Gastroesophageal sphincter (tissue), 4 donors: ENCODE data around the gene UBAC2. TPM values are rescaled to one million over a fixed set of nuclear protein-coding genes. Genes with fewer than 3 reads are reported as not detected.

Source experiments
- ATAC-seq: fragments of 150-250 bp; one replicate; pipeline ENCODE4 v1.9.1; 2016; ENCODE audit warnings: mild to moderate bottlenecking, moderate library complexity
- H3K27ac ChIP-seq, 4 donors: fragments of 200-600 bp; sonication (generic) in 3 of 4; 1 replicate in 3 of 4; 2 replicates in 1 of 4; pipeline ENCODE4 v1.5.1; 2016 to 2019
- H3K27me3 ChIP-seq: fragments of 200-600 bp; sonication (generic); one replicate; pipeline ENCODE4 v1.5.1; 2019
- H3K36me3 ChIP-seq, 2 donors: fragments of 200-600 bp; sonication (generic); one replicate each; pipeline ENCODE4 v1.5.1; 2019; ENCODE audit warnings: control low read depth in 1 of 2
- H3K4me1 ChIP-seq, 3 donors: fragments of 200-600 bp; sonication (generic); 1 replicate in 2 of 3; 2 replicates in 1 of 3; pipeline ENCODE4 v1.5.1; 2016 to 2019; ENCODE audit warnings: control low read depth in 2 of 3
- H3K4me3 ChIP-seq, 2 donors: fragments of 200-600 bp; sonication (generic); one replicate each; pipeline ENCODE4 v1.5.1; 2019; ENCODE audit warnings: mild to moderate bottlenecking in 1 of 2, moderate library complexity in 1 of 2
- H3K9me3 ChIP-seq, 3 donors: fragments of 200-600 bp; sonication (generic); one replicate each; pipeline ENCODE4 v1.5.1; 2017 to 2019; ENCODE audit warnings: control low read depth in 2 of 3
- EP300 ChIP-seq: sonication (generic); formaldehyde crosslinking; IDR thresholded peaks from one replicate; pipeline ENCODE4 v1.6.1; 2017; ENCODE audit warnings: antibody characterized with exemption, mild to moderate bottlenecking
- POLR2A ChIP-seq, 2 donors: fragments of 450-650 bp; IDR thresholded peaks; one replicate each; pipeline ENCODE4 v1.6.1; 2017; ENCODE audit warnings: antibody characterized with exemption in 2 of 2, mild to moderate bottlenecking in 2 of 2, moderate library complexity in 1 of 2
- POLR2AphosphoS5 ChIP-seq: sonication (generic); formaldehyde crosslinking; IDR thresholded peaks from one replicate; pipeline ENCODE4 v1.6.1; 2017; ENCODE audit warnings: antibody characterized with exemption
- WGBS, 2 donors: methylation state at CpG; one replicate each; pipeline ENCODE4 v1.1.5; 2018; ENCODE audit warnings: low coverage in 1 of 2; 5-methylcytosine and 5-hydroxymethylcytosine counted together
- total RNA-seq, 4 donors: library from RNA; depleted of rRNA; stranded (reverse); fragments of >200 nt; gene quantifications; one replicate each; pipeline ENCODE4 v1.1.0, GENCODE V29; 2016
- TF ChIP-seq, protein P1 (sequence below), 4 experiments: fragments of 200-600 bp in 2 of 4; fragments of 450-650 bp in 2 of 4; sonication (generic) in 1 of 4; IDR thresholded peaks; one replicate each; pipeline ENCODE4 v1.5.1; 2017 to 2019; ENCODE audit warnings: antibody characterized with exemption in 4 of 4, mild to moderate bottlenecking in 2 of 4, moderate library complexity in 2 of 4

The UBAC2 gene
- total RNA-seq, 4 donors from 2014 or later = 45.0 to 59.6 (median 52.2) TPM

DNA sequence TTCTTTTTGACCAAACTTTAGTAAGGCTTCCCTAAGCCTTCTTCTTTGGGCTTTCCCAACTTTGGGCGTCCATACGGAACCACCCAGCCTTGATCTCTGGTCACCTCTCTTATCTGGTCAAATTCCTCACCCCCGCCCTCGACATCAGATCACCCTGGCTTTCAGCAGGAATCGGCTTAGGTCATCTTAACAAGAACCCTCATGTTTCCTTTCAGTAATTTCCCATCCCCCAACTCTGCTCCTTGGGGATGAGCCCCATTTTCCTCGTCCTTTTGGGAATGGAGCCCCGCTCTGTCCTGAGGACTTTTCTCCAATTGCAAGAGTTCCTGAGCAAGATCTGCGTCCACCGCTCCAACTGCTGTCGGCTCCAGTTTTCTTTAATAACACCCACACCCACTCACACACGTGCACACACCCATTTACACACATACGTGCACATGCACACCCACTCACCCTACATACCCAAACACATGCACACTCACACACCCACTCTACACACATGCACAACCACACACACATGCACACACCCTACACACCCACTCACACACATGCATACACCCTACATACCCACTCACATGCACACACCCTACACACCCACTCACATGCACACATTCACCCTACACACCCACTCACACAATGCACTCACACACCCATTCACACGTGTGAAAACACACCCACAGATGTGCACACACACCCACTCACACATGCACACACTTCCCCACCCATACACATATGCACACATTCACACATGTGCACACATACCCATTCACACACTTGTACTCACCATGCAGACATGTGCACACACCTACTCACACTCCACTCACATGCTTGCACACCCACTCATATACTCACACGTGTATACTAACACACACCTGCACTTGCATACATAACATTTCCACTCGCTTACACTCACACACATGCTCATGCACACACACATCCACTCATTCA, 213.7 kb downstream of the UBAC2 start:
- TF ChIP-seq, protein P1, sequence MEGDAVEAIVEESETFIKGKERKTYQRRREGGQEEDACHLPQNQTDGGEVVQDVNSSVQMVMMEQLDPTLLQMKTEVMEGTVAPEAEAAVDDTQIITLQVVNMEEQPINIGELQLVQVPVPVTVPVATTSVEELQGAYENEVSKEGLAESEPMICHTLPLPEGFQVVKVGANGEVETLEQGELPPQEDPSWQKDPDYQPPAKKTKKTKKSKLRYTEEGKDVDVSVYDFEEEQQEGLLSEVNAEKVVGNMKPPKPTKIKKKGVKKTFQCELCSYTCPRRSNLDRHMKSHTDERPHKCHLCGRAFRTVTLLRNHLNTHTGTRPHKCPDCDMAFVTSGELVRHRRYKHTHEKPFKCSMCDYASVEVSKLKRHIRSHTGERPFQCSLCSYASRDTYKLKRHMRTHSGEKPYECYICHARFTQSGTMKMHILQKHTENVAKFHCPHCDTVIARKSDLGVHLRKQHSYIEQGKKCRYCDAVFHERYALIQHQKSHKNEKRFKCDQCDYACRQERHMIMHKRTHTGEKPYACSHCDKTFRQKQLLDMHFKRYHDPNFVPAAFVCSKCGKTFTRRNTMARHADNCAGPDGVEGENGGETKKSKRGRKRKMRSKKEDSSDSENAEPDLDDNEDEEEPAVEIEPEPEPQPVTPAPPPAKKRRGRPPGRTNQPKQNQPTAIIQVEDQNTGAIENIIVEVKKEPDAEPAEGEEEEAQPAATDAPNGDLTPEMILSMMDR (IDR thresholded peaks at IDR 0.05) = no peak
- no peak for TF ChIP-seq EP300
- no peak for TF ChIP-seq POLR2A (IDR thresholded peaks at IDR 0.05)
- no peak for TF ChIP-seq POLR2AphosphoS5
- no peak overlapping the region for H3K4me3 ChIP-seq
- 83% methylated on average over 10 to 15 of the region's 15 CpGs for WGBS, 2 donors
- H3K27ac ChIP-seq = no peak overlapping the region
- H3K9me3 ChIP-seq = peaks cover 0 to 8% (median 0%) of the 10 kb centered on the region in 3 donors
- H3K36me3 ChIP-seq = no peaks in the 10 kb centered on the region
- no peaks in the 10 kb centered on the region for H3K4me1 ChIP-seq
- ATAC-seq = no peak
- peaks cover 8% of the 10 kb centered on the region for H3K27me3 ChIP-seq

DNA sequence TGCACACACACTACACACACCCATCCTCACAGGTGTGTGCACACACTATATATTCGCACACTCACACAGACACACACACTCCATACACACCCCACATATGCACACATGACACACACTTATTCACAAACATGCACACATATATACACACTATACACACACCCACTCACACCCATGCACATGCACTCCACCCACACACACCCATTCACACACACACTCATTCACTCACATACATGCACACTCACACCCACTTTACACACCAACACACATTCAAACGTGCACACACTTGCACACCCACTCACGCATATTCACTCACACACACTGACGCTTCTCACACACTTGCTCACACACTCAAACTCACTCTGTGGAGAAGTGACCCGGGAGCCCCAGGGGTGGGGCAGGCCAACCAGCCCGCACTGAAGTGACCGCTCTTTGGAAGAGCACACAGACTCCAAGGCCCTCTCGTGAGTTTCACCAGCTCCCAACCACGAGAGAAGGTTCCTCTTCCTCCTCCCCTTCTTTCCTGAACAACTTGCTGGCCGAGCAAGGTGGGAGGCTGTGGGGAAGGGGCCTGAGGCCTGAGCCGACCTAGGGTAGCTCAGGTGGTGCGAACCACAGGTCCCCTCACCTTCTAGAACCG, 214.5 kb downstream of the UBAC2 start:
- peak overlapping the region in 1 of 4 donors; percentile 5 for H3K27ac ChIP-seq
- TF ChIP-seq, protein P1 (IDR thresholded peaks at IDR 0.05) = no peak
- TF ChIP-seq EP300 (no peak), POLR2AphosphoS5 (no peak), POLR2A (IDR thresholded peaks at IDR 0.05) (no peak)
- H3K9me3 ChIP-seq = peaks cover 0 to 8% (median 0%) of the 10 kb centered on the region in 3 donors
- peaks cover 13% of the 10 kb centered on the region for H3K27me3 ChIP-seq
- H3K4me3 ChIP-seq = no peak overlapping the region
- H3K4me1 ChIP-seq = no peaks in the 10 kb centered on the region
- H3K36me3 ChIP-seq = no peaks in the 10 kb centered on the region
- WGBS, 2 donors = 80 to 83% methylated on average over 5 to 10 of the region's 13 CpGs
- ATAC-seq = peak; percentile 43

DNA sequence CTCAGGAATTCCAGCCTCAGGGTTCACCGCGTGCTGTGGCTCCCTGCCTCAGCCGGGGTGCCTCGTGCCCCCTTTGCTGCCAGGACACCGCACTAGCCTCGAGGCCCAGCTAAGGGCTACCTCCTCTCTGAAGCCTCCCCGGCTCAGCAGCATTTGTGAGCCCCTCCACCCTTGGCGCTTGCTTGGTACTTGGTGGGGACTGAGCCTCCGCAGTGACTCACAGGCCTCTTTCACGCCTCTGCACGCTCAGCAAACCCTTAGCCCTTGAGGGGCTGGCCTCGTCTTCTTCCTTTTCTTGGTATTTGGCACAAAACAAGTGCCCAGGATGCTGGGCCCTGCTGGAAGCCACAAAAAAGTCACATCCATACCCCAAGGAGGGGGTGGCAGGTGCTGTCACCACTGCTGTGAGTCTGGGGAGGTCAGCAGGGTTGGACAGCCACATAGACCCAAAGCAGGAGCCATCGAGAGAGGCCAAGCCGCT, 215.2 kb downstream of the UBAC2 start:
- TF ChIP-seq POLR2AphosphoS5 = no peak
- TF ChIP-seq, protein P1 (IDR thresholded peaks at IDR 0.05) = no peak
- WGBS, 2 donors = 54 to 97% methylated on average over 6 to 7 of the region's 14 CpGs
- no peak for ATAC-seq
- H3K36me3 ChIP-seq = no peaks in the 10 kb centered on the region
- H3K4me3 ChIP-seq = no peak overlapping the region
- H3K27ac ChIP-seq = peak overlapping the region in 1 of 4 donors; percentile 5
- H3K4me1 ChIP-seq = no peaks in the 10 kb centered on the region
- H3K27me3 ChIP-seq = peaks cover 21% of the 10 kb centered on the region
- H3K9me3 ChIP-seq = peaks cover 0 to 8% (median 0%) of the 10 kb centered on the region in 3 donors

DNA sequence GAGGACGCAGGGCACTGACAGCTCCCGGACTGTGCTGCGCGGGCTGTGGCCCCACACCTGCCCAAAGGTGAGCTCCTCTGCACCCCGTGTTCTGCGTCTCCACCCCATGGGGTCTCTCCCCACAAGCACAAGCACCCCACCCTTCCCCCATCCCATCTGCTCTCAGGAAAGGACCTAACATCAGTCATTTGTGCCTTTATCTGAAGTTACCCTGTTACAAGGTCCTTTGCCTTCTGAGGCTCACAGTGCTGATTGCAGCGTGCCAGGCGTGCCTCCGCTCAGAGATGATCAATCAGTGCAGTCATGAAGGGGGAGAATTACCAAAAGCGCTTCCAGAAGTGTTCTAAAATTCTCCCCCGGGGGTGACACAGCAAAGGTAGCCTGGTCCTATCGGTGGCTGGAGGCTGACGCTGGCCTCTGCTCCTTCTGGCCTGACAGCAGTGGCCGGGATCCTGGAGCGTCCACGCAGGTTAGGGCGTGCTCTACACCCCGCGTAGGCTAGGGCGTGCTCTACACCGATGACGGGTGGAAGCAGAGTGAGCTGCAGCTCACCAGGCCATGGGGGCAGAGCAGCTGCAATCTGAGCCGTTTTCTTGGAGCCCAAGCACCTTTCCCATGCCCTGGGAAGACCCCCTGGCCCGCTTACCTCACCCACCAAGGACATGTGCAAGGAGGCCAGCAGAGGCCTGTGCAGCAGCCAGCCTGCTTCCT, 215.9 kb downstream of the UBAC2 start:
- TF ChIP-seq EP300 = no peak
- H3K27ac ChIP-seq = no peak overlapping the region
- ATAC-seq = no peak
- no peaks in the 10 kb centered on the region for H3K4me1 ChIP-seq
- no peak overlapping the region for H3K4me3 ChIP-seq
- 94% methylated on average over 5 of the region's 24 CpGs; no CpG with 5 or more reads in 1 of the 2 donors for WGBS, 2 donors
- H3K36me3 ChIP-seq = no peaks in the 10 kb centered on the region
- peaks cover 21% of the 10 kb centered on the region for H3K27me3 ChIP-seq
- H3K9me3 ChIP-seq = peaks cover 0 to 8% (median 0%) of the 10 kb centered on the region in 3 donors
